ENCODE results near the gene NRP1. TPM values are rescaled to one million over a fixed set of nuclear protein-coding genes. Genes with fewer than 3 reads are reported as not detected.
"Not testable (repeated sequence)": the region's sequence is repeated elsewhere in the genome, so short reads cannot be mapped to it uniquely, and the experiment has no call there.

Gene NRP1
- 208 and 259 TPM in 2 replicates for polyA plus RNA-seq (2011; rRNA removed)
- polyA plus RNA-seq (2012; cell fraction: cytosol; rRNA removed) = 44.4 and 49.6 TPM in 2 replicates
- polyA plus RNA-seq (2012; cell fraction: nucleus; rRNA removed) = 76.6 and 106 TPM in 2 replicates
- 115 to 147 TPM (median 121 TPM) in 3 replicates for polyA plus RNA-seq (2017; fragmentation: RNase III; extraction: RNeasy Plus Mini Kit Qiagen cat#74134 plus additional on column Dnase treatment)
- polyA minus RNA-seq (2011; rRNA and poly(A)+ RNA removed) = 264 and 271 TPM in 2 replicates

- TF ChIP-seq EHMT2 (IDR thresholded peaks at IDR 0.05; ENCODE audit: low read depth) (no peak), PHF8 (IDR thresholded peaks at IDR 0.05; ENCODE audit: borderline replicate concordance, low read depth) (no peak), CHD4 (IDR thresholded peaks at IDR 0.05; ENCODE audit: borderline replicate concordance) (no peak), HDAC2 (IDR thresholded peaks at IDR 0.05) (no peak), HES2 (IDR thresholded peaks at IDR 0.05) (no peak), RNF2 (IDR thresholded peaks at IDR 0.05; ENCODE audit: borderline replicate concordance, low read depth) (no peak), SREBF2 (IDR thresholded peaks at IDR 0.05) (no peak), HEYL (CRISPR knock-in tag; IDR thresholded peaks at IDR 0.05) (no peak), FOXS1 (CRISPR knock-in tag; IDR thresholded peaks at IDR 0.05) (no peak), MAZ (IDR thresholded peaks at IDR 0.05; ENCODE audit: borderline replicate concordance, low read depth, low read length) (no peak), RAD21 (conservative IDR thresholded peaks at IDR 0.05 in 1 of 2, IDR thresholded peaks at IDR 0.05 in 1 of 2) (no peak), SMC3 (IDR thresholded peaks at IDR 0.05) (peak; percentile 4; the same call in 1 of the 3 replicates), ZFP36 (IDR thresholded peaks at IDR 0.05; ENCODE audit: borderline replicate concordance, partially characterized antibody) (no peak), TP53 (CRISPR knock-in tag; IDR thresholded peaks at IDR 0.05) (no peak), NR3C1 (IDR thresholded peaks at IDR 0.05) (no peak), MAX (IDR thresholded peaks at IDR 0.05) (no peak), ZNF302 (CRISPR knock-in tag; IDR thresholded peaks at IDR 0.05) (no peak), POLR2AphosphoS2 (conservative IDR thresholded peaks at IDR 0.05; ENCODE audit: low read length) (no peak), RARB (CRISPR knock-in tag; IDR thresholded peaks at IDR 0.05) (no peak), MYC (IDR thresholded peaks at IDR 0.05; ENCODE audit: borderline replicate concordance, low read length) (no peak), JUN (IDR thresholded peaks at IDR 0.05) (peak in 1 of 2 experiments; percentile 15; a peak in 1 of 5 replicates), EP300 (IDR thresholded peaks at IDR 0.05) (peak in 1 of 2 experiments; percentile 21; a peak in 1 of 5 replicates), NFE2L2 (conservative IDR thresholded peaks at IDR 0.05; ENCODE audit: low read length) (no peak)
- TF ChIP-seq, protein P1, sequence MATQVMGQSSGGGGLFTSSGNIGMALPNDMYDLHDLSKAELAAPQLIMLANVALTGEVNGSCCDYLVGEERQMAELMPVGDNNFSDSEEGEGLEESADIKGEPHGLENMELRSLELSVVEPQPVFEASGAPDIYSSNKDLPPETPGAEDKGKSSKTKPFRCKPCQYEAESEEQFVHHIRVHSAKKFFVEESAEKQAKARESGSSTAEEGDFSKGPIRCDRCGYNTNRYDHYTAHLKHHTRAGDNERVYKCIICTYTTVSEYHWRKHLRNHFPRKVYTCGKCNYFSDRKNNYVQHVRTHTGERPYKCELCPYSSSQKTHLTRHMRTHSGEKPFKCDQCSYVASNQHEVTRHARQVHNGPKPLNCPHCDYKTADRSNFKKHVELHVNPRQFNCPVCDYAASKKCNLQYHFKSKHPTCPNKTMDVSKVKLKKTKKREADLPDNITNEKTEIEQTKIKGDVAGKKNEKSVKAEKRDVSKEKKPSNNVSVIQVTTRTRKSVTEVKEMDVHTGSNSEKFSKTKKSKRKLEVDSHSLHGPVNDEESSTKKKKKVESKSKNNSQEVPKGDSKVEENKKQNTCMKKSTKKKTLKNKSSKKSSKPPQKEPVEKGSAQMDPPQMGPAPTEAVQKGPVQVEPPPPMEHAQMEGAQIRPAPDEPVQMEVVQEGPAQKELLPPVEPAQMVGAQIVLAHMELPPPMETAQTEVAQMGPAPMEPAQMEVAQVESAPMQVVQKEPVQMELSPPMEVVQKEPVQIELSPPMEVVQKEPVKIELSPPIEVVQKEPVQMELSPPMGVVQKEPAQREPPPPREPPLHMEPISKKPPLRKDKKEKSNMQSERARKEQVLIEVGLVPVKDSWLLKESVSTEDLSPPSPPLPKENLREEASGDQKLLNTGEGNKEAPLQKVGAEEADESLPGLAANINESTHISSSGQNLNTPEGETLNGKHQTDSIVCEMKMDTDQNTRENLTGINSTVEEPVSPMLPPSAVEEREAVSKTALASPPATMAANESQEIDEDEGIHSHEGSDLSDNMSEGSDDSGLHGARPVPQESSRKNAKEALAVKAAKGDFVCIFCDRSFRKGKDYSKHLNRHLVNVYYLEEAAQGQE (IDR thresholded peaks at IDR 0.05) = no peak
- POLR2A ChIA-PET = interaction anchor here (0.6 to 3.6 kb wide), 14 partner anchors 32 to 1304 kb away, joined by 3 to 30 read pairs (median 4); no protein-coding TSS in a partner anchor
These were observed at the start of gene NRP1 for GRCh38 chr10:33334153-33334804. Gene NRP1, minus strand, starts transcription at chr10:33334667. Its CDS starts 285 bp downstream, at chr10:33334382.

DNA sequence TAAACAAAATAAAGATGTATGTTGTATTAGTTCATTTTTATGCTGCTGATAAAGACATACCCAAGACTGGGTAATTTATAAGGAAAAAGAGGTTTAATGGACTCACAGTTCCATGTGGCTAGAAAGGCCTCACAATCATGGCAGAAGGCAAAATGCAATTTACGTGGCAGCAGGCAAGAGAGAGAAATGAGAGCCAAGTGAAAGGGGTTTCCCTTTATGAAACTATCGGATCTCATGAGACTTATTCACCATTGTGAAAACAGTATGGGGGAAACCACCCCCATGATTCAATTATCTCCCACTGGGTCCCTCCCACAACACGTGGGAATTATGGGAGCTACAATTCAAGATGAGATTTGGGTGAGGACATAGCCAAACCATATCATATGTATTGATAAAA, 49.7 kb upstream of the NRP1 start:
- H3K4me3 ChIP-seq; FAIRE-seq; H3K4me1 ChIP-seq; DNase-seq (ENCODE audit: low read depth in 1 of 2, low spot score in 1 of 2); H3K9me3 ChIP-seq; H3K4me2 ChIP-seq; ATAC-seq; H3K27ac ChIP-seq; POLR2A ChIA-PET: not testable (repeated sequence)
- CTCF ChIA-PET = interaction anchor here (0.7 kb wide), 1 partner anchor 11 kb away, joined by 3 read pairs; no protein-coding TSS in a partner anchor
- WGBS (ENCODE audit: missing lambda C conversion rate) = 72% methylated on average over 3 of the region's 3 CpGs

More at GRCh38 chr10:33334153-33334804, at the start of gene NRP1:
- no peak; a peak in 2 of 6 replicates for ATAC-seq
- peak within 1 kb of the TSS; percentile 99 for H3K27ac ChIP-seq
- WGBS (ENCODE audit: missing lambda C conversion rate) = under 1% methylated on average over 40 of the region's 44 CpGs
- FAIRE-seq = no peak
- no peak for DNase-seq (ENCODE audit: low read depth in 1 of 2, low spot score in 1 of 2)
- H3K4me1 ChIP-seq = peaks cover 21% of the 10 kb centered on the region
- H3K4me3 ChIP-seq = peak within 1 kb of the TSS; percentile 85
- H3K9me3 ChIP-seq = no peaks in the 10 kb centered on the region
- CTCF ChIA-PET = interaction anchor here (0.8 to 4.9 kb wide), 12 partner anchors 11 to 1303 kb away, joined by 3 to 22 read pairs (median 4); no protein-coding TSS in a partner anchor
- H3K4me2 ChIP-seq = peak within 1 kb of the TSS; percentile 95
